Neural crest cell (in vitro differentiated cells): ENCODE measurements around the gene NUP210. TPM values are rescaled to one million over a fixed set of nuclear protein-coding genes. Genes with fewer than 3 reads are reported as not detected.

Experiments used
- DNase-seq: peaks from one replicate; pipeline ENCODE4 v3.0.0; 2021; ENCODE audit warnings: low read depth, mixed read lengths, low spot score
- H3K27ac Mint-ChIP-seq: one replicate; pipeline ENCODE4 v1.8.0; 2021; ENCODE audit warnings: mild to moderate bottlenecking, mixed read lengths; ENCODE audit not compliant: unreplicated experiment
- H3K27me3 Mint-ChIP-seq: 2 replicates; pipeline ENCODE4 v1.8.0; 2021; ENCODE audit warnings: low read depth, mild to moderate bottlenecking, mixed read lengths
- H3K36me3 Mint-ChIP-seq: 2 replicates; pipeline ENCODE4 v1.8.0; 2021; ENCODE audit warnings: low read depth, mild to moderate bottlenecking, mixed read lengths
- H3K4me1 Mint-ChIP-seq: 2 replicates; pipeline ENCODE4 v1.8.0; 2021; ENCODE audit warnings: mixed read lengths
- H3K4me3 Mint-ChIP-seq: one replicate; pipeline ENCODE4 v1.8.0; 2021; ENCODE audit warnings: mild to moderate bottlenecking, mixed read lengths
- H3K9me3 Mint-ChIP-seq: 2 replicates; pipeline ENCODE4 v1.8.0; 2021; ENCODE audit warnings: mixed read lengths
- CTCF ChIP-seq: fragments of 200-600 bp; sonication (generic); conservative IDR thresholded peaks from 2 replicates; pipeline ENCODE4 v1.5.0; 2021; ENCODE audit warnings: antibody characterized with exemption, mild to moderate bottlenecking
- total RNA-seq: library from RNA; stranded (reverse); gene quantifications from 2 replicates; pipeline ENCODE4 v1.2.1, GENCODE V29; 2021

The NUP210 gene
- total RNA-seq, 1 donor from 2014 or later, result 59.4 TPM

- peaks cover 5% of the 10 kb centered on the region for H3K9me3 Mint-ChIP-seq
- DNase-seq, result no peak
- TF ChIP-seq CTCF, result no peak
- peaks cover 12% of the 10 kb centered on the region for H3K36me3 Mint-ChIP-seq
- H3K4me1 Mint-ChIP-seq, result peaks cover 4% of the 10 kb centered on the region
- no peak overlapping the region for H3K4me3 Mint-ChIP-seq
- H3K27me3 Mint-ChIP-seq, result no peaks in the 10 kb centered on the region
- peak overlapping the region; percentile 6 for H3K27ac Mint-ChIP-seq
Measured at GRCh38 chr3:13411186-13411860, 8.8 kb downstream of the NUP210 start.

GRCh38 chr3:13408890-13409289 lies 11.2 kb downstream of the NUP210 start:
- TF ChIP-seq CTCF, result no peak
- Mint-ChIP-seq H3K4me3 (no peak overlapping the region), H3K4me1 (peaks cover 13% of the 10 kb centered on the region)

GRCh38 chr3:13407926-13408325 lies 12.2 kb downstream of the NUP210 start:
- no peak overlapping the region for H3K4me3 Mint-ChIP-seq

More at GRCh38 chr3:13408890-13409289, 11.2 kb downstream of the NUP210 start:
- DNase-seq, result no peak
- no peaks in the 10 kb centered on the region for H3K27me3 Mint-ChIP-seq
- H3K36me3 Mint-ChIP-seq, result peaks cover 12% of the 10 kb centered on the region
- peaks cover 5% of the 10 kb centered on the region for H3K9me3 Mint-ChIP-seq
- H3K27ac Mint-ChIP-seq, result no peak overlapping the region

GRCh38 chr3:13407475-13407874 lies 12.6 kb downstream of the NUP210 start:
- Mint-ChIP-seq H3K4me3 (no peak overlapping the region), H3K27ac (no peak overlapping the region), H3K27me3 (no peaks in the 10 kb centered on the region), H3K9me3 (peaks cover 5% of the 10 kb centered on the region), H3K36me3 (peaks cover 12% of the 10 kb centered on the region), H3K4me1 (peaks cover 16% of the 10 kb centered on the region)
- no peak for DNase-seq
- TF ChIP-seq CTCF, result no peak

More at GRCh38 chr3:13407926-13408325, 12.2 kb downstream of the NUP210 start:
- TF ChIP-seq CTCF, result no peak
- Mint-ChIP-seq H3K4me1 (peaks cover 16% of the 10 kb centered on the region), H3K27ac (no peak overlapping the region), H3K36me3 (peaks cover 12% of the 10 kb centered on the region), H3K27me3 (no peaks in the 10 kb centered on the region), H3K9me3 (peaks cover 5% of the 10 kb centered on the region)
- DNase-seq, result no peak

- no peaks in the 10 kb centered on the region for H3K27me3 Mint-ChIP-seq
- DNase-seq, result no peak
- no peak overlapping the region for H3K4me3 Mint-ChIP-seq
- TF ChIP-seq CTCF, result no peak
- peaks cover 12% of the 10 kb centered on the region for H3K36me3 Mint-ChIP-seq
- peaks cover 16% of the 10 kb centered on the region for H3K4me1 Mint-ChIP-seq
- peaks cover 5% of the 10 kb centered on the region for H3K9me3 Mint-ChIP-seq
- H3K27ac Mint-ChIP-seq, result no peak overlapping the region
Measured at GRCh38 chr3:13406190-13406589, 13.9 kb downstream of the NUP210 start.
